Duodenal mucosa (tissue), 2 donors: ENCODE data around the gene ADARB1.
"Not testable (repeated sequence)": the region's sequence is repeated elsewhere in the genome, so short reads cannot be mapped to it uniquely, and the experiment has no call there.

Experiments
- H3K27ac ChIP-seq: one replicate; pipeline ENCODE4 v1.7.0; 2013; ENCODE audit warnings: low read depth, low read length
- H3K27me3 ChIP-seq, 2 donors: one replicate each; pipeline ENCODE4 v1.7.0; 2013; ENCODE audit warnings: low read length in 2 of 2, control low read depth in 1 of 2; ENCODE audit not compliant: insufficient read depth in 2 of 2, control insufficient read depth in 1 of 2
- H3K36me3 ChIP-seq, 2 donors: one replicate each; pipeline ENCODE4 v1.7.0; 2013; ENCODE audit warnings: low read length in 2 of 2, control low read depth in 1 of 2; ENCODE audit not compliant: insufficient read depth in 2 of 2, control insufficient read depth in 1 of 2
- H3K4me1 ChIP-seq, 2 donors: one replicate each; pipeline ENCODE4 v1.7.0; 2013; ENCODE audit warnings: low read length in 2 of 2, control low read depth in 1 of 2; ENCODE audit not compliant: insufficient read depth in 2 of 2, control insufficient read depth in 1 of 2
- H3K4me3 ChIP-seq, 2 donors: one replicate each; pipeline ENCODE4 v1.7.0; 2013; ENCODE audit warnings: low read length in 2 of 2, low read depth in 1 of 2
- H3K9ac ChIP-seq, 2 donors: one replicate each; pipeline ENCODE4 v1.7.0; 2013; ENCODE audit warnings: low read length in 2 of 2, low read depth in 1 of 2
- H3K9me3 ChIP-seq, 2 donors: one replicate each; pipeline ENCODE4 v1.7.0; 2013; ENCODE audit warnings: low read length in 2 of 2, control low read depth in 1 of 2; ENCODE audit not compliant: control insufficient read depth in 1 of 2

The ADARB1 gene

GRCh38 chr21:45135122-45135521, 60.7 kb downstream of the ADARB1 start:
- Histone ChIP-seq H3K27ac (no peak overlapping the region), H3K9me3 (no peaks in the 10 kb centered on the region), H3K9ac (no peak overlapping the region), H3K27me3 (no peaks in the 10 kb centered on the region), H3K4me3 (no peak overlapping the region), H3K4me1 (peaks cover 16 to 17% of the 10 kb centered on the region in 2 donors), H3K36me3 (no peaks in the 10 kb centered on the region)

DNA sequence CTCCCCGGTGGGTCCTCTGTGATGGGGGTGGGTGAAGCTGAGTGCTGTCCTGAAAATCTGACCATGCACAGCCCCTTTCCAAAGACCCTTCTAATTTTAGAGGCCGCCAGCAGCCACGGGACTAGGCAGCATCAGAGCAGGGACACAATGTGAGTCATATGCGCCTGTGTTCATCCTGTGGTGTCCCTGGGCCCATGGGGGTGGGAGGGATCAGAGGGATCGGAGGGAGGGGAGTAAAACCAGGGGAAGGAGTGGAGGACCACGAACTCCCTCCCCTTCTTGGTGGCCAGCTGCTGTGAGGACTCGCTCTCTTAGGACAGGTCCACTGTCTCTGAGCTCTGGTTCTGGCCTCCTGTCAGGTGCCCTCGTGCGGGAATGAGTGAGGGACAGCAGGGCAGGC, 61.5 kb downstream of the ADARB1 start:
- Histone ChIP-seq H3K9ac (no peak overlapping the region), H3K4me1 (peaks cover 10 to 11% of the 10 kb centered on the region in 2 donors), H3K9me3 (no peaks in the 10 kb centered on the region), H3K4me3 (no peak overlapping the region), H3K27ac (no peak overlapping the region), H3K27me3 (no peaks in the 10 kb centered on the region), H3K36me3 (no peaks in the 10 kb centered on the region)

GRCh38 chr21:45136500-45136899, 62.1 kb downstream of the ADARB1 start:
- Histone ChIP-seq H3K27ac (no peak overlapping the region), H3K4me3 (no peak overlapping the region), H3K9me3 (no peaks in the 10 kb centered on the region), H3K36me3 (no peaks in the 10 kb centered on the region), H3K27me3 (no peaks in the 10 kb centered on the region), H3K9ac (no peak overlapping the region), H3K4me1 (peaks cover 10 to 11% of the 10 kb centered on the region in 2 donors)

GRCh38 chr21:45136927-45137611, 62.7 kb downstream of the ADARB1 start:
- no peak overlapping the region for H3K27ac ChIP-seq
- H3K9ac ChIP-seq: peak overlapping the region in 1 of 2 donors; percentile 54
- H3K4me1 ChIP-seq: peaks cover 10 to 11% of the 10 kb centered on the region in 2 donors
- H3K27me3 ChIP-seq: no peaks in the 10 kb centered on the region
- no peaks in the 10 kb centered on the region for H3K36me3 ChIP-seq
- H3K9me3 ChIP-seq: no peaks in the 10 kb centered on the region
- H3K4me3 ChIP-seq: no peak overlapping the region

DNA sequence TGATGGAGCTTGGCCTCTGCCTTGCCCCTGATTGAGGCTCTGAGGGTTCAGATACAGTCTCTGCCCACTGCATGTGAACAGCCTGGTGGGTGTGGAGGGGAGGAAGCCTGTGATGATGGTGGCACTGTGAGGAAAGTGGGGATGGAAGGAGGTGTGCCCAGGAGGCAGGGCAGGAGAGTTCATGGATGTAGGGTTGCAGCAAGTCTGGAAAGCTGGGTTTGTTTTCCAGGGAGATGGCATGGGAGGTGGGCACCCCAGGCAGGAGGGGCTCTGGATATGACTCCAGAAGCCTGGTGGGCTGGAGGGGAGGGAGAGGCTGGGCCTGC, 63.2 kb downstream of the ADARB1 start:
- no peaks in the 10 kb centered on the region for H3K9me3 ChIP-seq
- peaks cover 10 to 11% of the 10 kb centered on the region in 2 donors for H3K4me1 ChIP-seq
- H3K27me3 ChIP-seq: no peaks in the 10 kb centered on the region
- H3K36me3 ChIP-seq: no peaks in the 10 kb centered on the region
- H3K27ac ChIP-seq: no peak overlapping the region
- no peak overlapping the region for H3K4me3 ChIP-seq
- H3K9ac ChIP-seq: peak overlapping the region in 1 of 2 donors; percentile 54

DNA sequence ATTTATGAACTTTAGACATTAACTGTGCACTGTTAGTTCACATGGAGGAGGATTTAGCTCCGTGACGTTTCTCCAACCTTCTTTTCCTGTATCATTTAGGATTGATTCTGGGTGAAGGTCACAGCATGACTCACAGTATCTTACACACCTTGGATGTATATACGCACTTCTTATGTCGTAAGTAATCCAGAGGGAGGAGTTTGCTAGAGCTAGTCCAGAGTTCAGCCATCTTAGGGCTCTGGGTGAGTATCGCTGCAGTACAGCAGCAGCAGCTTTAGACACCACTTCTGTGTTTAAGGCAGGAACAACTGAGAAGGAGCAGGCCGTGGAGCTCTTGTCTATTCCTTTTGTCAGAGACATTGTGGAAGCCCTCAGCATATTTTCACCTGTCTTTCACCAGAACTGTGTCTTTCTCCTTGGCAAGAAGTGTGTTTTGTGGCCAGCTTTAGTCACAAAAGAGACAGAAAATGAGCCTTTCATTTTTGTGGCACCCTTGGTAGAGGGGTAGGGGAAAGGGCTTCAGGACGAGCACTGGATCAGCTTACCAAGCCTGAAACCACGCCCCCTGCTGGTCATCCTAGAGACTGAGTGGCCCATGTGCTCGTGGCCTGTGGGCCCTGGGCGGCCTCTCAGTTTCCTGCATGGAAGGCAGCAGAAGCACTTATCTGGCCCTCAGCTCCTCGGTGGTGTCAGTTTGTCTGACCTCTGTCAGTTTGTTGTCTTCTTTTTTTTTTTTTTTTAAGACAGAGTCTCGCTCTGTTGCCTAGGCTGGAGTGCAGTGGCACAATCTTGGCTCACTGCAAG, 64.0 kb downstream of the ADARB1 start:
- Histone ChIP-seq H3K27me3 (no peaks in the 10 kb centered on the region), H3K4me3 (peak overlapping the region in 1 of 2 donors; percentile 9), H3K9me3 (no peaks in the 10 kb centered on the region), H3K27ac (peak overlapping the region; percentile 80), H3K36me3 (no peaks in the 10 kb centered on the region), H3K4me1 (peaks cover 10 to 11% of the 10 kb centered on the region in 2 donors), H3K9ac (peak overlapping the region; percentile 39 to 61)

- not testable (repeated sequence) for H3K9me3 ChIP-seq, H3K9ac ChIP-seq, H3K36me3 ChIP-seq, H3K27me3 ChIP-seq, H3K4me3 ChIP-seq, H3K27ac ChIP-seq
- peaks cover 10 to 11% of the 10 kb centered on the region in 2 donors for H3K4me1 ChIP-seq
These were observed 64.6 kb downstream of the ADARB1 start for GRCh38 chr21:45139003-45139360.

DNA sequence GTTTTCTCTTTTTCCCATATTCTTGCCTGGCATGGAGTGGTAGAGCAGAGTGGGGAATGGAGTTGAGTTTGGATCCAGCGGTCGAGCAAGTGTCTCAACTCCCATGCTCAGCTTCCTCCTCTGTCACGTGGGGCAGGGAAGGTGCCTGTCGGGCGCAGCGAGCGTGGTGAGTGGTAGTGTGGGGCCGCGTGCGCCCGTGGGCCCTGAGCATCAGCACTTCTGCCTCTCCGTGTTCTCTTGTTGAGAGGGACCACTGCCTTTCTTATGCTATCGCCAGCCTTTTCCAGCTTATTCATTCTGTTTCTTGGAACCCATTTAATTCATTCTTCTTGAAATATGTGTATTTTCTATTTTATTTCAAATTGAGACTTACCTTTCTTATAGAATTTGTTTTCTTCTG, 65.1 kb downstream of the ADARB1 start:
- H3K27me3 ChIP-seq: no peaks in the 10 kb centered on the region
- peaks cover 10 to 11% of the 10 kb centered on the region in 2 donors for H3K4me1 ChIP-seq
- H3K36me3 ChIP-seq: no peaks in the 10 kb centered on the region
- no peak overlapping the region for H3K27ac ChIP-seq
- no peaks in the 10 kb centered on the region for H3K9me3 ChIP-seq
- no peak overlapping the region for H3K9ac ChIP-seq
- no peak overlapping the region for H3K4me3 ChIP-seq

DNA sequence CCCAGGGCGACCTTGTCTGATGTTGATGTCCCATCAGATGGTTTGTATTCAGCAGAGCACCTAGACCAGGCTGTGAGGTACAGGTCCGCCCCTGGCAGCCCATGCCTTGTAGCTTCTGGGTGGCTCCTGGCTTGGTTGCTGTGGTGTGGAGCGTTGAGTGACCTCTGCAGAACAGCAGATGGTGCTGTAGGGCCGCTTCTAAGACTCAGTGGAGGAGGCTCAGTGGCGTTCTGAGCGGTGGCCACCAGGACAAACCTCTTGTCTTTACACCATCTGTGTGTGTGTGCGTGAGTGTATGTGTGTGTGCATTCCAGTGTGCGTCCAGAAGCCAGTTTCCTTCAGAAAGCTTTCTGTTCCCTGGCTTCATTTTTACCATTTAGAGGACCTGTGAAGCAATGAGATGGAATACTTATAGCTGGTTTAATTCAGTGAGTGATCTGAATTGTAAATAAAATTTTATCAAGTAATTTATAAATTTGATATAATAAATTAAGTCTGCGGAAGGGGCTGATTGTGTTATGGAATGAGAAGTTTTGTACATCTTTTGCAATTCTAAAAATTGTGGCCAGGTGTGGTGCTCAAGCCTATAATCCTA, 66.1 kb downstream of the ADARB1 start:
- peaks cover 10 to 11% of the 10 kb centered on the region in 2 donors for H3K4me1 ChIP-seq
- no peaks in the 10 kb centered on the region for H3K27me3 ChIP-seq
- no peak overlapping the region for H3K4me3 ChIP-seq
- no peaks in the 10 kb centered on the region for H3K36me3 ChIP-seq
- no peak overlapping the region for H3K9ac ChIP-seq
- no peaks in the 10 kb centered on the region for H3K9me3 ChIP-seq
- H3K27ac ChIP-seq: no peak overlapping the region

- H3K9me3 ChIP-seq, H3K27me3 ChIP-seq, H3K36me3 ChIP-seq, H3K27ac ChIP-seq, H3K4me3 ChIP-seq, H3K9ac ChIP-seq: not testable (repeated sequence)
- peaks cover 10 to 11% of the 10 kb centered on the region in 2 donors for H3K4me1 ChIP-seq
These were observed 66.6 kb downstream of the ADARB1 start for GRCh38 chr21:45140944-45141343.
